ENCODE measurements around the gene PPP1R7.

- TF ChIP-seq ZNF561 (CRISPR knock-in tag; conservative IDR thresholded peaks at IDR 0.05): no peak
- no peak for TF ChIP-seq HNRNPLL (IDR thresholded peaks at IDR 0.05; ENCODE audit: low read depth, low read length, poor library complexity, severe bottlenecking)
- no peak for TF ChIP-seq NEUROD1 (IDR thresholded peaks at IDR 0.05; ENCODE audit: borderline replicate concordance, low read depth, low read length, partially characterized antibody)
- no peak for TF ChIP-seq CTCF (IDR thresholded peaks at IDR 0.05 in 2 of 3, conservative IDR thresholded peaks at IDR 0.05 in 1 of 3; ENCODE audit: insufficient read depth in 2 of 3, low read depth in 1 of 3, low read length in 3 of 3)
- TF ChIP-seq CEBPZ (IDR thresholded peaks at IDR 0.05; ENCODE audit: borderline replicate concordance, low read depth, low read length): no peak
- no peak for TF ChIP-seq ZNF592 (IDR thresholded peaks at IDR 0.05)
These were observed 47.7 kb downstream of the PPP1R7 start for GRCh38 chr2:241197947-241198346.

Measured in K562 (cell line).